ENCODE data around the gene RABIF.

- TF ChIP-seq CTCF (IDR thresholded peaks at IDR 0.05; ENCODE audit: insufficient read depth, low read length) = no peak
- no peak for TF ChIP-seq POLR2AphosphoS5 (IDR thresholded peaks at IDR 0.05; ENCODE audit: low read depth)
- TF ChIP-seq REST (IDR thresholded peaks at IDR 0.05; ENCODE audit: insufficient replicate concordance, low read depth) = no peak
- no peak for TF ChIP-seq GABPA (IDR thresholded peaks at IDR 0.05; ENCODE audit: low read depth)
Observed at GRCh38 chr1:202935844-202936243, 46.9 kb upstream of the RABIF start.
